Measurements from ENCODE around the gene CDH9.

- TF ChIP-seq CTCF (IDR thresholded peaks at IDR 0.05; ENCODE audit: insufficient read depth, low read length, poor library complexity, severe bottlenecking) (no peak), EZH2phosphoT487 (conservative IDR thresholded peaks at IDR 0.05; ENCODE audit: low read length) (no peak)
Measured at GRCh38 chr5:26847041-26847736, 191.2 kb downstream of the CDH9 start.

Measured in SU-DHL-6 (cell line).